HepG2 (cell line): ENCODE results near the gene TPRKB. TPM values are rescaled to one million over a fixed set of nuclear protein-coding genes. Genes with fewer than 3 reads are reported as not detected.
A peak's percentile ranks its signal among the peaks of the same experiment; 100 is the strongest.

ENCODE experiments used
- KLF6 ChIP-seq: IDR thresholded peaks from 2 replicates; pipeline ENCODE4 v1.8.0; 2016; ENCODE audit warnings: missing biosample characterization, missing genetic modification reagents
- MAZ ChIP-seq, 2 experiments: sonication (generic) in 1 of 2; formaldehyde crosslinking in 1 of 2; IDR thresholded peaks; 2 replicates each; pipeline versions ENCODE4 v1.5.0 to v1.6.1; 2012 to 2020; ENCODE audit warnings: low read depth in 2 of 2, mild to moderate bottlenecking in 2 of 2, borderline replicate concordance in 1 of 2, improper control_type of control experiment in 1 of 2, low read length in 1 of 2, missing genetic modification reagents in 1 of 2, moderate library complexity in 1 of 2
- RFX1 ChIP-seq: fragments of 450-650 bp; IDR thresholded peaks from 2 replicates; pipeline ENCODE4 v1.6.1; 2017
- SP5 ChIP-seq: IDR thresholded peaks from 2 replicates; pipeline ENCODE4 v1.6.1; 2016; ENCODE audit warnings: low read depth, borderline replicate concordance
- STAG1 ChIP-seq: sonication (generic); formaldehyde crosslinking; IDR thresholded peaks from 2 replicates; pipeline ENCODE4 v1.4.0; 2020; ENCODE audit warnings: missing genetic modification reagents
- TSC22D2 ChIP-seq: sonication (generic); formaldehyde crosslinking; IDR thresholded peaks from 2 replicates; pipeline ENCODE4 v1.5.1; 2020; ENCODE audit warnings: missing genetic modification reagents, mild to moderate bottlenecking, borderline replicate concordance
- ZNF331 ChIP-seq: sonication (generic); formaldehyde crosslinking; IDR thresholded peaks from 2 replicates; pipeline ENCODE4 v1.4.0; 2020; ENCODE audit warnings: missing genetic modification reagents
- ZNF839 ChIP-seq: sonication (generic); formaldehyde crosslinking; IDR thresholded peaks from 2 replicates; pipeline ENCODE4 v1.4.0; 2020; ENCODE audit warnings: missing genetic modification reagents, mild to moderate bottlenecking, borderline replicate concordance
- polyA plus RNA-seq, 8 experiments: library from polyadenylated mRNA; depleted of rRNA in 3 of 8; stranded (reverse) in 7 of 8; unstranded in 1 of 8; fragments of >200 nt; fragmentation: Illumina TruSeq in 4 of 8; extraction: Trizol in 4 of 8; gene quantifications; 2 replicates each; pipeline versions ENCODE4 v1.2.1 to v1.2.3, GENCODE V29; 2011 to 2016; ENCODE audit warnings: low read depth in 4 of 8, missing spikeins in 1 of 8, mixed read lengths in 1 of 8; ENCODE audit not compliant: insufficient read depth in 1 of 8
- total RNA-seq, 5 experiments: library from RNA; depleted of rRNA; stranded (reverse); fragments of >200 nt; fragmentation: Illumina TruSeq; extraction: Trizol; gene quantifications; 2 replicates each; pipeline ENCODE4 v1.2.3, GENCODE V29; 2016; ENCODE audit warnings: low read depth in 1 of 5
- TF ChIP-seq, protein P1 (sequence below): sonication (generic); formaldehyde crosslinking; IDR thresholded peaks from 2 replicates; pipeline ENCODE4 v1.4.0; 2020; ENCODE audit warnings: missing genetic modification reagents
- TF ChIP-seq, protein P2 (sequence below): sonication (generic); formaldehyde crosslinking; IDR thresholded peaks from 2 replicates; pipeline ENCODE4 v1.4.0; 2020; ENCODE audit warnings: missing genetic modification reagents, borderline replicate concordance
- TF ChIP-seq, protein P3 (sequence below): sonication (generic); formaldehyde crosslinking; IDR thresholded peaks from 2 replicates; pipeline ENCODE4 v1.4.0; 2020; ENCODE audit warnings: missing genetic modification reagents, borderline replicate concordance
- TF ChIP-seq, protein P4 (sequence below): sonication (generic); formaldehyde crosslinking; IDR thresholded peaks from 2 replicates; pipeline ENCODE4 v1.5.0; 2020; ENCODE audit warnings: missing genetic modification reagents, mild to moderate bottlenecking, borderline replicate concordance
- TF ChIP-seq, protein P5 (sequence below): sonication (generic); formaldehyde crosslinking; IDR thresholded peaks from 2 replicates; pipeline ENCODE4 v1.5.0; 2020; ENCODE audit warnings: missing genetic modification reagents

TPRKB gene
- total and polyA plus RNA-seq, 2 of the 13 experiments (the other 11 are each of a cell fraction or from before 2014, with no cell fraction given): 32.0 to 58.0 TPM

DNA sequence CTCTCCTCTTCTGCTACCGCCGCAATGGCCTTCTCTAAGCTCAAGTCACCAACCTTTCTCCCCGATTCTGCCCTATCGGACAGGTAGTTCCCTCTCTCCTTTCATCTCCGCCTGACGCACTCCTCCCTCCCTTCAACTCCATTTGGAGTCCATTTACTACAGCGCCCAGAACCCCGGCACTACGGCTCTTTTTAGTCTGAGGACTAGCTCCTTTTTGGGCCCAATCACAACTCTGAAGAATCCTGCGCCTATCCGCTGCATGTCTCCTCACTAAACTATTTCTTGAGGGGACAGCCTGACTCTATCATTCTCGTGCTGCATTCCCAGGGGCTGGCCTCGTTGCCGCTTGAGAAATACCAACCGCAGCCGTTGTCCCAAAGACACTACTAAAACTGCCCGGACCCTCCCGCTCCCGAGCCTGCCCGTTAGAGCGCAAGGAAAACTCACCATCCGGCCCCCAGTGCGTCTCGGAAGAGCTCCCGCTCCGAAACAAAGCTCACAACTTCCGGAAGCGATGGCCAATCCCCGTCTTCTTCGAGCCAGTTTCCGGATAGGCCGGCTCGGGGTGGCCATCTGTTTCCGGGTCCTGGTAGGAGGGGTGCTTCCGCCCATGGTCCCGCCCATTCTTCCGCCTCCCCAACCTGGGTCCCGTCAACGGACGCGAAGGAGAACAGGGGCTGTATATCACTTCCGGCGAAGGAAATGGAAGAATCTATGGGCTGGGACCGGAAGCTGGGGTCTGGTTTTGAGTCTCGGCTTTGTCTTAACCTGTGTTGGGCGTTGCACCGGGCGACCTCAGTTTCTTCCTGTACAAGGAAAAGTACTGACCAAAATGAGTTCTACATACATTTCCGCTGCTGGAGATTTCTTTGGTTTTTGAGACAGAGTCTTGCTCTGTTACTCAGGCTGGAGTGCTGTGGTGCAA lies at the start of gene TPRKB (continued):
- TF ChIP-seq, protein P1, sequence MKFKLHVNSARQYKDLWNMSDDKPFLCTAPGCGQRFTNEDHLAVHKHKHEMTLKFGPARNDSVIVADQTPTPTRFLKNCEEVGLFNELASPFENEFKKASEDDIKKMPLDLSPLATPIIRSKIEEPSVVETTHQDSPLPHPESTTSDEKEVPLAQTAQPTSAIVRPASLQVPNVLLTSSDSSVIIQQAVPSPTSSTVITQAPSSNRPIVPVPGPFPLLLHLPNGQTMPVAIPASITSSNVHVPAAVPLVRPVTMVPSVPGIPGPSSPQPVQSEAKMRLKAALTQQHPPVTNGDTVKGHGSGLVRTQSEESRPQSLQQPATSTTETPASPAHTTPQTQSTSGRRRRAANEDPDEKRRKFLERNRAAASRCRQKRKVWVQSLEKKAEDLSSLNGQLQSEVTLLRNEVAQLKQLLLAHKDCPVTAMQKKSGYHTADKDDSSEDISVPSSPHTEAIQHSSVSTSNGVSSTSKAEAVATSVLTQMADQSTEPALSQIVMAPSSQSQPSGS (CRISPR knock-in tag): peak; percentile 85
- TF ChIP-seq ZNF839 (CRISPR knock-in tag): peak; percentile 91
- peak; percentile 94 for TF ChIP-seq MAZ (IDR thresholded peaks at IDR 0.05; ENCODE audit: borderline replicate concordance, low read depth, low read length)
- TF ChIP-seq MAZ (CRISPR knock-in tag; IDR thresholded peaks at IDR 0.05; ENCODE audit: low read depth): peak; percentile 91
- TF ChIP-seq, protein P2, sequence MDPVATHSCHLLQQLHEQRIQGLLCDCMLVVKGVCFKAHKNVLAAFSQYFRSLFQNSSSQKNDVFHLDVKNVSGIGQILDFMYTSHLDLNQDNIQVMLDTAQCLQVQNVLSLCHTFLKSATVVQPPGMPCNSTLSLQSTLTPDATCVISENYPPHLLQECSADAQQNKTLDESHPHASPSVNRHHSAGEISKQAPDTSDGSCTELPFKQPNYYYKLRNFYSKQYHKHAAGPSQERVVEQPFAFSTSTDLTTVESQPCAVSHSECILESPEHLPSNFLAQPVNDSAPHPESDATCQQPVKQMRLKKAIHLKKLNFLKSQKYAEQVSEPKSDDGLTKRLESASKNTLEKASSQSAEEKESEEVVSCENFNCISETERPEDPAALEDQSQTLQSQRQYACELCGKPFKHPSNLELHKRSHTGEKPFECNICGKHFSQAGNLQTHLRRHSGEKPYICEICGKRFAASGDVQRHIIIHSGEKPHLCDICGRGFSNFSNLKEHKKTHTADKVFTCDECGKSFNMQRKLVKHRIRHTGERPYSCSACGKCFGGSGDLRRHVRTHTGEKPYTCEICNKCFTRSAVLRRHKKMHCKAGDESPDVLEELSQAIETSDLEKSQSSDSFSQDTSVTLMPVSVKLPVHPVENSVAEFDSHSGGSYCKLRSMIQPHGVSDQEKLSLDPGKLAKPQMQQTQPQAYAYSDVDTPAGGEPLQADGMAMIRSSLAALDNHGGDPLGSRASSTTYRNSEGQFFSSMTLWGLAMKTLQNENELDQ (CRISPR knock-in tag): 0 out of 2 replicates have a peak, but pooled peaks have one; percentile 42
- TF ChIP-seq RFX1: no peak
- TF ChIP-seq, protein P3, sequence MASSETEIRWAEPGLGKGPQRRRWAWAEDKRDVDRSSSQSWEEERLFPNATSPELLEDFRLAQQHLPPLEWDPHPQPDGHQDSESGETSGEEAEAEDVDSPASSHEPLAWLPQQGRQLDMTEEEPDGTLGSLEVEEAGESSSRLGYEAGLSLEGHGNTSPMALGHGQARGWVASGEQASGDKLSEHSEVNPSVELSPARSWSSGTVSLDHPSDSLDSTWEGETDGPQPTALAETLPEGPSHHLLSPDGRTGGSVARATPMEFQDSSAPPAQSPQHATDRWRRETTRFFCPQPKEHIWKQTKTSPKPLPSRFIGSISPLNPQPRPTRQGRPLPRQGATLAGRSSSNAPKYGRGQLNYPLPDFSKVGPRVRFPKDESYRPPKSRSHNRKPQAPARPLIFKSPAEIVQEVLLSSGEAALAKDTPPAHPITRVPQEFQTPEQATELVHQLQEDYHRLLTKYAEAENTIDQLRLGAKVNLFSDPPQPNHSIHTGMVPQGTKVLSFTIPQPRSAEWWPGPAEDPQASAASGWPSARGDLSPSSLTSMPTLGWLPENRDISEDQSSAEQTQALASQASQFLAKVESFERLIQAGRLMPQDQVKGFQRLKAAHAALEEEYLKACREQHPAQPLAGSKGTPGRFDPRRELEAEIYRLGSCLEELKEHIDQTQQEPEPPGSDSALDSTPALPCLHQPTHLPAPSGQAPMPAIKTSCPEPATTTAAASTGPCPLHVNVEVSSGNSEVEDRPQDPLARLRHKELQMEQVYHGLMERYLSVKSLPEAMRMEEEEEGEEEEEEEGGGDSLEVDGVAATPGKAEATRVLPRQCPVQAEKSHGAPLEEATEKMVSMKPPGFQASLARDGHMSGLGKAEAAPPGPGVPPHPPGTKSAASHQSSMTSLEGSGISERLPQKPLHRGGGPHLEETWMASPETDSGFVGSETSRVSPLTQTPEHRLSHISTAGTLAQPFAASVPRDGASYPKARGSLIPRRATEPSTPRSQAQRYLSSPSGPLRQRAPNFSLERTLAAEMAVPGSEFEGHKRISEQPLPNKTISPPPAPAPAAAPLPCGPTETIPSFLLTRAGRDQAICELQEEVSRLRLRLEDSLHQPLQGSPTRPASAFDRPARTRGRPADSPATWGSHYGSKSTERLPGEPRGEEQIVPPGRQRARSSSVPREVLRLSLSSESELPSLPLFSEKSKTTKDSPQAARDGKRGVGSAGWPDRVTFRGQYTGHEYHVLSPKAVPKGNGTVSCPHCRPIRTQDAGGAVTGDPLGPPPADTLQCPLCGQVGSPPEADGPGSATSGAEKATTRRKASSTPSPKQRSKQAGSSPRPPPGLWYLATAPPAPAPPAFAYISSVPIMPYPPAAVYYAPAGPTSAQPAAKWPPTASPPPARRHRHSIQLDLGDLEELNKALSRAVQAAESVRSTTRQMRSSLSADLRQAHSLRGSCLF (CRISPR knock-in tag): no peak
- TF ChIP-seq, protein P4, sequence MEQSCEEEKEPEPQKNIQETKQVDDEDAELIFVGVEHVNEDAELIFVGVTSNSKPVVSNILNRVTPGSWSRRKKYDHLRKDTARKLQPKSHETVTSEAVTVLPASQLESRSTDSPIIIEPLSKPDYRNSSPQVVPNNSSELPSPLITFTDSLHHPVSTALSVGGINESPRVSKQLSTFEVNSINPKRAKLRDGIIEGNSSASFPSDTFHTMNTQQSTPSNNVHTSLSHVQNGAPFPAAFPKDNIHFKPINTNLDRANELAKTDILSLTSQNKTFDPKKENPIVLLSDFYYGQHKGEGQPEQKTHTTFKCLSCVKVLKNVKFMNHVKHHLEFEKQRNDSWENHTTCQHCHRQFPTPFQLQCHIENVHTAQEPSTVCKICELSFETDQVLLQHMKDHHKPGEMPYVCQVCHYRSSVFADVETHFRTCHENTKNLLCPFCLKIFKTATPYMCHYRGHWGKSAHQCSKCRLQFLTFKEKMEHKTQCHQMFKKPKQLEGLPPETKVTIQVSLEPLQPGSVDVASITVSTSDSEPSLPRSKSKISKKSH (CRISPR knock-in tag): peak; percentile 42; the same call in 1 of the 2 replicates
- peak; percentile 97 for TF ChIP-seq ZNF331 (CRISPR knock-in tag)
- 0 out of 2 replicates have a peak, but pooled peaks have one; percentile 70 for TF ChIP-seq KLF6 (CRISPR knock-in tag)
- TF ChIP-seq, protein P5, sequence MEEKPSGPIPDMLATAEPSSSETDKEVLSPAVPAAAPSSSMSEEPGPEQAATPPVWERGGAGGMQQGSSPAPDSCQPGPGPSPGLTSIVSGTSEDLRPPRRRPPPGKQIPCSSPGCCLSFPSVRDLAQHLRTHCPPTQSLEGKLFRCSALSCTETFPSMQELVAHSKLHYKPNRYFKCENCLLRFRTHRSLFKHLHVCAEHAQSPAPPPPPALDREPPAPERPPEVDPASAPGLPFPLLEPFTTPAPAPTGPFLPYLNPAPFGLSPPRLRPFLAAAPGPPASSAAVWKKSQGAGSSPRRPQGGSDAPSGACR: peak; percentile 66; the same call in 1 of the 2 replicates
- peak; percentile 71; the same call in 1 of the 2 replicates for TF ChIP-seq TSC22D2 (CRISPR knock-in tag)
- no peak for TF ChIP-seq STAG1 (CRISPR knock-in tag)
- peak; percentile 74 for TF ChIP-seq SP5 (CRISPR knock-in tag)
